Measurements from ENCODE around the gene PLXNA1. TPM values are rescaled to one million over a fixed set of nuclear protein-coding genes. Genes with fewer than 3 reads are reported as not detected.

The PLXNA1 gene
- total RNA-seq, 1 donor, result 107 TPM

GRCh38 chr3:127009531-127009930, 26.6 kb downstream of the PLXNA1 start:
- Histone ChIP-seq H3K9me3 (ENCODE audit: low read depth, low read length) (no peaks in the 10 kb centered on the region), H3K4me1 (ENCODE audit: insufficient read depth, low read length) (peaks cover 10% of the 10 kb centered on the region), H3K4me3 (ENCODE audit: insufficient read depth, low read length) (no peak overlapping the region), H3K36me3 (ENCODE audit: insufficient read depth, low read length) (peaks cover 48% of the 10 kb centered on the region), H3K27me3 (ENCODE audit: insufficient read depth, low read length) (no peaks in the 10 kb centered on the region), H2AFZ (ENCODE audit: low read length) (no peak overlapping the region), H3K79me2 (ENCODE audit: insufficient read depth, low read length) (peaks cover 51% of the 10 kb centered on the region), H3K4me2 (ENCODE audit: insufficient read depth, low read length) (no peak overlapping the region), H3K27ac (ENCODE audit: low read depth, low read length) (no peak overlapping the region), H4K20me1 (ENCODE audit: insufficient read depth, low read length) (peaks cover 26% of the 10 kb centered on the region)
- no peak for TF ChIP-seq CTCF (IDR thresholded peaks at IDR 0.05; ENCODE audit: extremely low read depth, low read depth, low read length)
- no peak for DNase-seq (ENCODE audit: insufficient read length, low spot score, missing footprints)

- Histone ChIP-seq H3K27ac (ENCODE audit: low read depth, low read length) (peak overlapping the region; percentile 41), H3K27me3 (ENCODE audit: insufficient read depth, low read length) (no peaks in the 10 kb centered on the region), H2AFZ (ENCODE audit: low read length) (no peak overlapping the region), H3K4me2 (ENCODE audit: insufficient read depth, low read length) (no peak overlapping the region), H4K20me1 (ENCODE audit: insufficient read depth, low read length) (peaks cover 21% of the 10 kb centered on the region), H3K4me1 (ENCODE audit: insufficient read depth, low read length) (peaks cover 3% of the 10 kb centered on the region), H3K9me3 (ENCODE audit: low read depth, low read length) (no peaks in the 10 kb centered on the region), H3K4me3 (ENCODE audit: insufficient read depth, low read length) (no peak overlapping the region), H3K36me3 (ENCODE audit: insufficient read depth, low read length) (peaks cover 54% of the 10 kb centered on the region), H3K79me2 (ENCODE audit: insufficient read depth, low read length) (peaks cover 43% of the 10 kb centered on the region)
- TF ChIP-seq CTCF (IDR thresholded peaks at IDR 0.05; ENCODE audit: extremely low read depth, low read depth, low read length), result no peak
- DNase-seq (ENCODE audit: insufficient read length, low spot score, missing footprints), result peak; percentile 99
Observed at GRCh38 chr3:127011270-127011992, 28.5 kb downstream of the PLXNA1 start.

GRCh38 chr3:127012091-127012490, 29.2 kb downstream of the PLXNA1 start:
- Histone ChIP-seq H3K27me3 (ENCODE audit: insufficient read depth, low read length) (no peaks in the 10 kb centered on the region), H3K79me2 (ENCODE audit: insufficient read depth, low read length) (peaks cover 38% of the 10 kb centered on the region), H3K36me3 (ENCODE audit: insufficient read depth, low read length) (peaks cover 53% of the 10 kb centered on the region), H2AFZ (ENCODE audit: low read length) (no peak overlapping the region), H3K4me3 (ENCODE audit: insufficient read depth, low read length) (no peak overlapping the region), H3K4me1 (ENCODE audit: insufficient read depth, low read length) (peaks cover 3% of the 10 kb centered on the region), H4K20me1 (ENCODE audit: insufficient read depth, low read length) (peaks cover 17% of the 10 kb centered on the region), H3K4me2 (ENCODE audit: insufficient read depth, low read length) (no peak overlapping the region), H3K9me3 (ENCODE audit: low read depth, low read length) (no peaks in the 10 kb centered on the region), H3K27ac (ENCODE audit: low read depth, low read length) (no peak overlapping the region)
- no peak for TF ChIP-seq CTCF (IDR thresholded peaks at IDR 0.05; ENCODE audit: extremely low read depth, low read depth, low read length)
- DNase-seq (ENCODE audit: insufficient read length, low spot score, missing footprints), result peak; percentile 96

- Histone ChIP-seq H3K4me3 (ENCODE audit: insufficient read depth, low read length) (no peak overlapping the region), H3K4me2 (ENCODE audit: insufficient read depth, low read length) (no peak overlapping the region), H3K4me1 (ENCODE audit: insufficient read depth, low read length) (peaks cover 3% of the 10 kb centered on the region), H3K9me3 (ENCODE audit: low read depth, low read length) (no peaks in the 10 kb centered on the region), H3K36me3 (ENCODE audit: insufficient read depth, low read length) (peaks cover 51% of the 10 kb centered on the region), H3K27me3 (ENCODE audit: insufficient read depth, low read length) (no peaks in the 10 kb centered on the region), H3K79me2 (ENCODE audit: insufficient read depth, low read length) (peaks cover 27% of the 10 kb centered on the region), H4K20me1 (ENCODE audit: insufficient read depth, low read length) (peaks cover 12% of the 10 kb centered on the region), H3K27ac (ENCODE audit: low read depth, low read length) (no peak overlapping the region), H2AFZ (ENCODE audit: low read length) (no peak overlapping the region)
- no peak for DNase-seq (ENCODE audit: insufficient read length, low spot score, missing footprints)
- no peak for TF ChIP-seq CTCF (IDR thresholded peaks at IDR 0.05; ENCODE audit: extremely low read depth, low read depth, low read length)
Observed at GRCh38 chr3:127013181-127013580, 30.3 kb downstream of the PLXNA1 start.
